Measurements from ENCODE around the gene TMEM134. TPM values are rescaled to one million over a fixed set of nuclear protein-coding genes. Genes with fewer than 3 reads are reported as not detected.

TMEM134 gene
- total and polyA plus RNA-seq, 9 donors = 16.1 to 71.5 (median 45.5) TPM

DNA sequence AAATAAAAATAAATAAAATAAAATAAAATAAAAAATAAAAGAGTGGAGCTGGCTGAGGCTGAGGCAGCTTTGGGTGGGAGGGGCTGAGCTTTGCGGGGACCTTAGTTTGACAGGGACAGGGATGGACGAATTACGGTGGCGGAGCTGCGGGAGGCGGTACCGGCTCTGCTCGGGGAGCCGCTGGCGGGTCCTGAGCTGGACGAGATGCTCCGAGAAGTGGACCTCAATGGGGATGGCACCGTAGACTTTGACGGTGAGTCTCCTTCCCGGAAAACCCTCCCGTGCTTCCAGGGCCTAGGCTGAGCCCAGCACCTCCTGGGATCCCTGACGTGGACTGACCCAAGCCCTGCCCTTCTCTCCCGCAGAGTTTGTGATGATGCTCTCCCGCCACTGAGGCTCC lies 10.8 kb downstream of the TMEM134 start:
- WGBS (ENCODE audit: insufficient coverage) = 77% methylated on average over 16 of the region's 19 CpGs
- H3K9me3 ChIP-seq (replicated peaks; ENCODE audit: control insufficient read depth, low read depth, low read length) = no peaks in the 10 kb centered on the region

DNA sequence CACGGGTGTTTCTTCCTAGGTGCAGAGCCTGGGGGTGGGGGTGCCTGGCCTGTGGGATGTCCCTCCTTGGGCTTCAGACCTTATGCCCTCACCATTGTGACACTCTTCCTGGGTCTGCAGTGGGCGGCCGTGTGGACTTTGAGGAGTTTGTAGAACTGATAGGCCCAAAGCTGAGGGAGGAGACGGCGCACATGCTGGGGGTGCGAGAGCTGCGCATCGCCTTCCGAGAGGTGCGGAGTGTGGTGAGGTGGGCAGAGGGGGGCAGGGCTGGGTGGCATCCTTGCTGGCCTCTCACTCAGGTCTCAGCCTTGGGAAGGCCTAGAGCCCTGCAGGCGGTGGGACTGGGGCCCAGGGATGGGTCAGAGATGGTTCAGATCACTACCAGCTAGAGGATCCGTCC lies 11.6 kb downstream of the TMEM134 start:
- Histone ChIP-seq H3K4me3 (ENCODE audit: low read length) (no peak overlapping the region), H3K36me3 (ENCODE audit: control insufficient read depth, insufficient read depth, low read length) (no peaks in the 10 kb centered on the region), H3K27ac (ENCODE audit: low read length) (no peak overlapping the region), H3K9me3 (replicated peaks; ENCODE audit: control insufficient read depth, low read depth, low read length) (no peaks in the 10 kb centered on the region), H3K27me3 (ENCODE audit: control insufficient read depth, insufficient read depth, low read length) (peaks cover 4% of the 10 kb centered on the region), H3K4me1 (ENCODE audit: control insufficient read depth, insufficient read depth, low read length) (peaks cover 2% of the 10 kb centered on the region)
- WGBS (ENCODE audit: insufficient coverage) = 95% methylated on average over 11 of the region's 12 CpGs
- DNase-seq = no peak

More for the DNA sequence above, 10.8 kb downstream of the TMEM134 start:
- Histone ChIP-seq H3K4me3 (ENCODE audit: low read length) (no peak overlapping the region), H3K27me3 (ENCODE audit: control insufficient read depth, insufficient read depth, low read length) (peaks cover 4% of the 10 kb centered on the region), H3K27ac (ENCODE audit: low read length) (no peak overlapping the region), H3K36me3 (ENCODE audit: control insufficient read depth, insufficient read depth, low read length) (no peaks in the 10 kb centered on the region), H3K4me1 (ENCODE audit: control insufficient read depth, insufficient read depth, low read length) (no peaks in the 10 kb centered on the region)
- no peak for DNase-seq

DNA sequence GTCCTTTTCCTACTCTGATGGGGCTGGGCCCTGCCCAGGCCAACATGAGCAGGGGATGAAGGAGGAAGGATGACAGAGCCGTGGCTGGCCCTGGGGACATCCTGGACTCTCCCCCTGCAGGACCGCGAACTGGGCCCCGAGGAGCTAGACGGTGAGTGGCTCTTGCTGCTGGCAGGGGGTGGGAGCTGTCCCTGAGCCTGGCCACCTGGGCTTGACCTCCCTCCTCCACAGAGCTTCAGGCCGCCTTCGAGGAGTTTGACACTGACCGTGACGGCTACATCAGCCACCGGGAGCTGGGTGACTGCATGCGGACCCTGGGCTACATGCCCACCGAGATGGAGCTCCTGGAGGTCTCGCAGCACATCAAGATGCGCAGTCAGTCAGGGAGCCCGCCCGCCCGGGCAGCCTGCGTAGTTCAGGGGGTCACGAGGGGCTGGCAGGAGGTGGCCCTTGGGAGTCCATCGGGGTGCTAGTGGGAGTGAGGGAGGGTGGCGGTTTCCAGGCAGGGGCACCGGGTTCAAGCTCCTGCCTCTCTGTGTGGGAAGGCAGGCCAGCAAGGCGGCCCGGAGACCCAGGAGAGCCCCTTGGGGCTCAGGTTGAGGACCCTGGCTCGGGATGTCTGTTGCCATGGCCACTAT lies 12.9 kb downstream of the TMEM134 start:
- Histone ChIP-seq H3K4me3 (ENCODE audit: low read length) (no peak overlapping the region), H3K4me1 (ENCODE audit: control insufficient read depth, insufficient read depth, low read length) (peaks cover 9% of the 10 kb centered on the region), H3K36me3 (ENCODE audit: control insufficient read depth, insufficient read depth, low read length) (no peaks in the 10 kb centered on the region), H3K9me3 (replicated peaks; ENCODE audit: control insufficient read depth, low read depth, low read length) (no peaks in the 10 kb centered on the region), H3K27me3 (ENCODE audit: control insufficient read depth, insufficient read depth, low read length) (peaks cover 4% of the 10 kb centered on the region), H3K27ac (ENCODE audit: low read length) (no peak overlapping the region)
- no peak for DNase-seq
- WGBS (ENCODE audit: insufficient coverage) = 81% methylated on average over 18 of the region's 25 CpGs

DNA sequence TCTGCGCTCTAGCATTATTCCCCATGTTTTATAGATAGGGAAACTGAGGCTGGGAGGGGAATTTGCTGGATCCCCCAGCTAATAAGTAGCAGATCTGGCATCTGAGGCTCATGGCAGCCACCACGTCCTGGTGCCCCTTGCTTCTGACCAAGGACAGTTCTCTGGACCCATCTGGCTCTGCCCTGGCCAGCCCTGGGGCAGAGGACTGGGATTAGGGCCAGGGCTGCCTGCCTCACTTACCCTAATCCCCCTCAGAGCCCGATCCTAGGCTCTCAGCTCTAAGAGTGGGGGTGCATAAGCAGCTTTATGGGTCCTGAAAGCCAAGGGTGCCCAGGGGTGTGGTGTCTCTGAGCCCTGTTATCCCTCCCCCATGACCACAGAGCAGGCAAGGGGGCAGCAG lies 14.0 kb downstream of the TMEM134 start, which contains the start of gene CABP4:
TSS of gene CABP4 (plus strand) at position 301 of the 400 bp plus-strand sequence. CDS start at position 371, 70 bp downstream.
- H3K27me3 ChIP-seq (ENCODE audit: control insufficient read depth, insufficient read depth, low read length) = peaks cover 4% of the 10 kb centered on the region
- no peak within 1 kb of the TSS for H3K27ac ChIP-seq (ENCODE audit: low read length)
- no peaks in the 10 kb centered on the region for H3K9me3 ChIP-seq (replicated peaks; ENCODE audit: control insufficient read depth, low read depth, low read length)
- no peaks in the 10 kb centered on the region for H3K36me3 ChIP-seq (ENCODE audit: control insufficient read depth, insufficient read depth, low read length)
- DNase-seq = no peak
- peaks cover 9% of the 10 kb centered on the region for H3K4me1 ChIP-seq (ENCODE audit: control insufficient read depth, insufficient read depth, low read length)
- WGBS (ENCODE audit: insufficient coverage) = no CpG with 5 or more reads among the region's 3 CpGs
- no peak within 1 kb of the TSS for H3K4me3 ChIP-seq (ENCODE audit: low read length)

DNA sequence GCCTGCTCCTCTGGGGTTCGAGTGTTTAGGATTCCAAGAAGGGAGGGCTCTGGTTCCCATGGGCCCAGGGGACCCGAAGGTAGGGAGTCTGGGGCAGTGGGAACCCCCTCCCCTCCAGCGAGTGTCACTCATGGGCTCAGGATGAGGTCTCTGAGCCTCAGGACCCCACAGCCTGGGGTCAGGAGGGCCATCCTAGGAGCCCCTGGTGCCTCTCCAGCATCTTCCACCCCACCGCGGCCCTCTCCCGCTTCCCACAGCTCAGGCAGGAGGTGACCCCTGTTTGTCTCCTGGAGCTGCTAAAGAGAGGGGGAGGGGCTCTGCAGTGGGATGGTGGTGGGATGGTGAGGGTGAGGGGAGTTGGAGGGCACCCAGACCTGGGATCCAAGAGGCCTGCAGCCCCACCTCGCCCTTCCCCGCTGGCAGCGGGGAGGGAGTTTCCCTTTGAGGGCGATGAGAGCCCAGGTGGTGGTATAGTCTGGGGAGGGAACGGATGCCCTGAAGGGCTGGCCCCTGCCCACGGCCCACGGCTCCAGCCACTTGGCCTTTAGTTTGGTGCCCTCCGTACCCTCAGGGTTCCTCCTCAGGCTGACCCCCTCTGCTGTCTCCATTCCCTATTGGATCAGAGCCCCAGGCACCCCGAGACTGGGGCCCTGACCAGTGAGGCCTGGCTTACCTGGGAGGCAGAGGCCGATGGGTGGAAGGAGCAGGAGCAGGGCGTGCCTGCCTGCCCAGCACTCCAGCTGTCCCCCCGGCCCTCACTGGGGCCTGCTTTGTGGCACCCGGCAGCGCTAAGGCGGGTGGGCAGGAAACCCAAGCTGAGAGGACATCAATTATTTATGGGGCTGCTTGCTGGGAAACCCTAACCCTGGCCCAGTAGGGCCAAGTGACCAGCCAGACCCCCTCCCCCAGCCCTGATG lies 15.0 kb downstream of the TMEM134 start:
- Histone ChIP-seq H3K4me1 (ENCODE audit: control insufficient read depth, insufficient read depth, low read length) (peaks cover 9% of the 10 kb centered on the region), H3K27me3 (ENCODE audit: control insufficient read depth, insufficient read depth, low read length) (peaks cover 4% of the 10 kb centered on the region), H3K36me3 (ENCODE audit: control insufficient read depth, insufficient read depth, low read length) (no peaks in the 10 kb centered on the region), H3K4me3 (ENCODE audit: low read length) (no peak overlapping the region), H3K9me3 (replicated peaks; ENCODE audit: control insufficient read depth, low read depth, low read length) (no peaks in the 10 kb centered on the region), H3K27ac (ENCODE audit: low read length) (no peak overlapping the region)
- DNase-seq = no peak
- WGBS (ENCODE audit: insufficient coverage) = 82% methylated on average over 13 of the region's 21 CpGs

DNA sequence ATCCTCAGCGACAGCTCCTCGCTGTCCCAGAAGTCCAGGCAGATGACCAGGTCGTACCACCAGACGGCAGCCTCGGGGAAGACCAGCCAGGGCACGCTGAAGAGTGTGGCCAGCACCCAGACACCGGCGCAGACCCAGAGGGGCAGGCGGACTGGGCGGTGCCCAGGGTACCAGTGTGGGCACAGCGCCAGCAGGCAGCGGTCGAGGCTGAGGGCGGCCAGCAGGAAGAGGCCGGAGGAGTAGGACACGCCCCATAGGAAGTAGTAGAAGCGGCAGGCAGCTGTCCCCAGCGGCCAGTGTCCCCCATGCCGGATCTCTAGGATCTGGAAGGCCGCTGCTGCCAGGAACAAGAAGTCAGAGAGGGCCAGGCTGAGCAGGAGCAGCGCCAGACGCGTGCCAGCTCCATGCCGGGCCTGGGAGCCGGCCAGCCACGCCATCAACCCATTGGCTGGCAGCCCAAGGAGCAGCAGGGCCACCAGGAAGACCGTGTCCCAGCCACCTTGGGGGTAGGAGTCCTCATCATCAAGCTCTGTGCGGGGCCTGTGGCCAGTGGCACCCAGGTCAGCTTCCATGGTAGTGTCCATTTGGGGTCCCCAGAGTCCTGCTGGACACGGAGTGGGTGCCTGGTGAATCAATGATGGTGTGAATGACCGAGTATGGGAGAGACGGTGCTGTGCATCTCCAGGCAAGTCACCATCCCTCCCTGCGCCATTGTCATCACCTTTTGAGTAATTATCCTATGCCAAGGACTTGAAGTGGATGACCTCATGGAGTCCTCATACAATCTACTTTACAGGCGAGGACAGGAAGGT lies 16.7 kb downstream of the TMEM134 start, which contains the start of gene GPR152:
TSS of gene GPR152 (minus strand) at position 589 of the 812 bp plus-strand sequence. CDS start at position 584, 5 bp downstream.
- DNase-seq = no peak
- Histone ChIP-seq H3K27ac (ENCODE audit: low read length) (no peak within 1 kb of the TSS), H3K4me3 (ENCODE audit: low read length) (no peak within 1 kb of the TSS)

DNA sequence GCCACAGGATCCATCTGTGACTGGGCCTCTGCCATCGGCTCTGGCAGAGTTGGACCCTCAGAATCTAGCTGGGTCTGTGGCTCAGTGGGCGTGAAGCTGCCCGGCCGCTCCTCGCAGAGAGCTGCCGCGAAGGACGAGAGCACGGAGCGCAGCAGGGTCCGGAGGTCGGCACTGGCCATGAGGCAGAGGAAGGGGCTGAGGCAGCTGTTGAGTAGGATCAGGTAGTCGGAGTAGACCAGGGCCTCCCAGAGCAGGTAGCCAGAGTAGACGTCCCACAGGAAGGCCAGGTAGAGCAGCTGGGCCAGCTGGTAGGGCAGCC lies 17.4 kb downstream of the TMEM134 start:
- Histone ChIP-seq H3K4me1 (ENCODE audit: control insufficient read depth, insufficient read depth, low read length) (peaks cover 9% of the 10 kb centered on the region), H3K27me3 (ENCODE audit: control insufficient read depth, insufficient read depth, low read length) (peaks cover 4% of the 10 kb centered on the region), H3K36me3 (ENCODE audit: control insufficient read depth, insufficient read depth, low read length) (no peaks in the 10 kb centered on the region), H3K4me3 (ENCODE audit: low read length) (no peak overlapping the region), H3K9me3 (replicated peaks; ENCODE audit: control insufficient read depth, low read depth, low read length) (no peaks in the 10 kb centered on the region), H3K27ac (ENCODE audit: low read length) (no peak overlapping the region)
- no peak for DNase-seq
- WGBS (ENCODE audit: insufficient coverage) = 86% methylated on average over 14 of the region's 14 CpGs

More for the DNA sequence above, 16.7 kb downstream of the TMEM134 start, which contains the start of gene GPR152:
- peaks cover 9% of the 10 kb centered on the region for H3K4me1 ChIP-seq (ENCODE audit: control insufficient read depth, insufficient read depth, low read length)
- WGBS (ENCODE audit: insufficient coverage) = 76% methylated on average over 28 of the region's 33 CpGs
- peaks cover 4% of the 10 kb centered on the region for H3K27me3 ChIP-seq (ENCODE audit: control insufficient read depth, insufficient read depth, low read length)
- no peaks in the 10 kb centered on the region for H3K36me3 ChIP-seq (ENCODE audit: control insufficient read depth, insufficient read depth, low read length)
- no peaks in the 10 kb centered on the region for H3K9me3 ChIP-seq (replicated peaks; ENCODE audit: control insufficient read depth, low read depth, low read length)

DNA sequence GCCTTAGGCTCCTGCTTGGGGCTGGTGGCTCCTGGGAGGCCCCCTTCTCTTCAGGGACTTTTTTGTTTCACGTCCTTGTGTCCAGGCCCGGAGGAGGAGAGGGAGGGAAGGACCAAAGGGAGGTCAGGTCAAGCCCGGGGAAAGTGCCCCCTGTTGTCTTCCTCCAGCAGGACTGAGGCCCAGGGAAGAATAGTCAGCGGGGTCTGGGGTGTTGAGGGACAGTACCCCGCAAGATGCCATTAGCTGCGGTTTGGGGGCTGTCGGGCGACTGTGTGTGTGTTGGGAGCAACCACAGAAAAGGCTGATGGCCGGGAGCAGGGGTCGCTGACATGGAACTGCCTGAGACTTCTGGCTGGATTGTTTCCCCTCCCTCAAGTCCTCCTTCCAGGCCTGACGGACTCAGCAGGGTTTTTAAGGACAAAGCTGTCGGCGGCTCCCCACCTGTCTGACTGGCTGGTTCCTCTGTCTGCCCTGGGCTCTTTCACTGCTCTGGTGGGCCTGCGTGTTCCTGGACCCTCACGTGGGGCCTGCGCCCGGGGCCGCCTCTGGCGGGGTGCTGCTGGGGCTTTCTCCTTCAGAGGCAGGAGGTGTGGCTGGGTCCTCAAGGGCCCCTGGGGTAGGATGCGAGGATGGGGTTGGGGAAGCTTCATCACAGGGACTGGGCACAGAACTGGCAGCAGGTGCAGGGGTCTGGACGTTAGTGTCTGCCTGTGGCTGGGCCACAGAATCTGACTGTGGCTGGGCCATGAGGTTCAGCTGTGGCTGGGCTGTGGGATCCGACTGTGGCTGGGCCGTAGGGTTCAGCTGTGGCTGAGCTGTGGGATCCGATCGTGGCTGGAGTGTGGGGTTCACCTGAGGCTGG lies 18.0 kb downstream of the TMEM134 start:
- peaks cover 9% of the 10 kb centered on the region for H3K4me1 ChIP-seq (ENCODE audit: control insufficient read depth, insufficient read depth, low read length)
- H3K27ac ChIP-seq (ENCODE audit: low read length) = no peak overlapping the region
- H3K27me3 ChIP-seq (ENCODE audit: control insufficient read depth, insufficient read depth, low read length) = peaks cover 2% of the 10 kb centered on the region
- H3K4me3 ChIP-seq (ENCODE audit: low read length) = no peak overlapping the region
- 82% methylated on average over 17 of the region's 25 CpGs for WGBS (ENCODE audit: insufficient coverage)
- no peak for DNase-seq
- no peaks in the 10 kb centered on the region for H3K9me3 ChIP-seq (replicated peaks; ENCODE audit: control insufficient read depth, low read depth, low read length)
- no peaks in the 10 kb centered on the region for H3K36me3 ChIP-seq (ENCODE audit: control insufficient read depth, insufficient read depth, low read length)

DNA sequence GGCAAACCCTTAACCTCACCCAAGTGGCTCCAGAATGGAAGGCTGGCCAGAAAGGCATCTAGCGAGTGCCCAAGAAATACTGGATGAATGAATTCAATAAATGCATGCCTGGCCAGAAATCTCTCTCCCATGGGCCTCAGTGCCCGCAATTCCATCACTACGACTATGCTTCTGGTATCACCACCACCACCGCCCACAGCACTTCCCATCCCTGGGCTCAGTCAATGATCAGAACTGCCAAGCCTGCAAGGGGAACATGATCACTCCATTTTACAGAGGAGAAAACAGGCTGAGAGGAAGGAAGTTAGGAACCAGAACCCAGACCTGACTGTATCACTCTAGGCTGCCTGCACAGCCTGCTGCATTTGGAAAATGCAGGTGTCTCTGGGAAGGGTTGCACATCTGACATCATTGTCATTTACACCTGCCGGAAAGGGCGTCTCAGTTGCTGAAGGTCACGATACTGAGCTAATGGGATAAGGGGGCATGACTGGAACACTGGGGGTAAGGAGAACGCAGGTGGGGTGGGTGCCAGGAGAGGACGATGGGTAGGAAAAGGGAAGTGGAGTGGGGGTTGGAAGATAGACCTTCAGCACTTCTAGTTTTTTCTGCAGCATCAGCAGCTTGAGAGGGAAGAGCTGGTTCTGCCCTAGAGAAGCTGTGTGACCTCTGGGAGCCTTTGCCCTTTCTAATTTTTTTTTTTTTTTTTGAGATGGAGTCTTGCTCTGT lies 19.8 kb downstream of the TMEM134 start:
- Histone ChIP-seq H3K4me3 (ENCODE audit: low read length) (no peak overlapping the region), H3K27me3 (ENCODE audit: control insufficient read depth, insufficient read depth, low read length) (no peaks in the 10 kb centered on the region), H3K4me1 (ENCODE audit: control insufficient read depth, insufficient read depth, low read length) (peaks cover 12% of the 10 kb centered on the region), H3K36me3 (ENCODE audit: control insufficient read depth, insufficient read depth, low read length) (no peaks in the 10 kb centered on the region), H3K27ac (ENCODE audit: low read length) (no peak overlapping the region), H3K9me3 (replicated peaks; ENCODE audit: control insufficient read depth, low read depth, low read length) (no peaks in the 10 kb centered on the region)
- no peak for DNase-seq
- 64% methylated on average over 5 of the region's 9 CpGs for WGBS (ENCODE audit: insufficient coverage)
